GM12878 (cell line): ENCODE measurements around the gene C1orf21.

Source experiments
- CTCF ChIP-seq, 3 experiments: IDR thresholded peaks in 2 of 3; conservative IDR thresholded peaks in 1 of 3; 2 replicates each; pipeline ENCODE4 v1.5.1; 2011; ENCODE audit warnings: low read depth in 3 of 3, low read length in 3 of 3, mild to moderate bottlenecking in 3 of 3, control low read depth in 2 of 3, moderate library complexity in 2 of 3, inconsistent platforms in 1 of 3, mixed read lengths in 1 of 3; ENCODE audit not compliant: control insufficient read depth in 2 of 3, insufficient read depth in 1 of 3; ENCODE audit errors: extremely low read depth in 1 of 3
- DPF2 ChIP-seq: fragments of 450-650 bp; IDR thresholded peaks from 2 replicates; pipeline ENCODE4 v1.6.1; 2017; ENCODE audit warnings: mild to moderate bottlenecking
- EED ChIP-seq: sonication (generic); IDR thresholded peaks from 2 replicates; pipeline ENCODE4 v1.6.1; 2016; ENCODE audit warnings: antibody characterized with exemption, low read depth
- MXI1 ChIP-seq: fragments of 150-350 bp; IDR thresholded peaks from 2 replicates; pipeline ENCODE4 v1.6.1; 2011; ENCODE audit warnings: low read depth, mild to moderate bottlenecking, inconsistent platforms, low read length, improper control_type of control experiment
- NFYA ChIP-seq: IDR thresholded peaks from 2 replicates; pipeline ENCODE4 v1.6.1; 2011; ENCODE audit warnings: low read depth, mild to moderate bottlenecking, low read length, improper control_type of control experiment, borderline replicate concordance
- NKRF ChIP-seq: fragments of 450-650 bp; conservative IDR thresholded peaks from 2 replicates; pipeline ENCODE4 v1.6.1; 2017; ENCODE audit warnings: mild to moderate bottlenecking, moderate library complexity
- NRF1 ChIP-seq: conservative IDR thresholded peaks from 2 replicates; pipeline ENCODE4 v1.6.1; 2011; ENCODE audit warnings: mild to moderate bottlenecking, low read depth, low read length, improper control_type of control experiment
- POLR2A ChIP-seq: IDR thresholded peaks from 2 replicates; pipeline ENCODE4 v1.6.1; 2011; ENCODE audit warnings: low read depth, mild to moderate bottlenecking, low read length
- RBBP5 ChIP-seq: fragments of 200-600 bp; sonication (generic); conservative IDR thresholded peaks from 2 replicates; pipeline ENCODE4 v1.6.1; 2016
- RFX5 ChIP-seq: IDR thresholded peaks from 2 replicates; pipeline ENCODE4 v1.6.1; 2011; ENCODE audit warnings: low read depth, low read length, improper control_type of control experiment
- YBX1 ChIP-seq: fragments of 450-650 bp; IDR thresholded peaks from 2 replicates; pipeline ENCODE4 v1.6.1; 2016; ENCODE audit warnings: antibody characterized with exemption
- ZZZ3 ChIP-seq: IDR thresholded peaks from 2 replicates; pipeline ENCODE4 v1.6.1; 2011; ENCODE audit warnings: low read depth; ENCODE audit not compliant: control insufficient read depth, insufficient read length

GRCh38 chr1:184424945-184425344 lies 38.1 kb downstream of the C1orf21 start:
- TF ChIP-seq POLR2A (no peak), DPF2 (no peak), RFX5 (no peak), NRF1 (no peak), CTCF (IDR thresholded peaks at IDR 0.05 in 2 of 3, conservative IDR thresholded peaks at IDR 0.05 in 1 of 3; ENCODE audit: control insufficient read depth in 2 of 3, extremely low read depth in 1 of 3, insufficient read depth in 1 of 3, low read depth in 3 of 3, low read length in 3 of 3) (no peak), NKRF (no peak), YBX1 (no peak), ZZZ3 (no peak), NFYA (no peak), EED (no peak), MXI1 (no peak), RBBP5 (no peak)
